Measurements from ENCODE around the gene DLD. TPM values are rescaled to one million over a fixed set of nuclear protein-coding genes. Genes with fewer than 3 reads are reported as not detected.

Gene DLD
- total and polyA plus RNA-seq, 9 of the 15 experiments (the other 6 are each of a cell fraction or from before 2014, with no cell fraction given) = 130 to 639 (median 247) TPM

DNA sequence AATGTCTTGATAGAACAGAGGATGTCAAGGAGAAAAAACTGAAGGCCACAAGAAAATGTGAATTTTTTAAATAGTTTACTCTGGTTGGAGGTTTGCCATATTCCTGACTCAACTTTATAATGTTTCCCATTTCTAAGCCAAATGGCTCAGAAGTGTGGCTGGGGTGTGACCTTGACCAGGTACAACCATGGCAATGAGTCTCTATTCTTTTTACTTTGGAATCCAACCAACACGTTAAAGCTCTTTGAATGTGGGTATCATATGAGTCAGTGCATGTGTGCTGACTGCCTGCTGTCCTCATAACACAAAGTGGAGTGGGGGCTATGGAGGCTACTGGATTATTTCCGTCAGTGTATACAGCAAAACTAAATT lies 33.5 kb upstream of the DLD start:
- intact Hi-C loops (cut with micrococcal nuclease) = no loop called here
- no peak for ATAC-seq
- Histone ChIP-seq H3K4me2 (ENCODE audit: insufficient read depth, low read length) (no peak overlapping the region), H3K9me1 (ENCODE audit: control insufficient read depth, insufficient read depth, low read length) (no peaks in the 10 kb centered on the region), H3K9me3 (replicated peaks; ENCODE audit: control insufficient read depth, insufficient read depth, low read depth, low read length) (no peaks in the 10 kb centered on the region), H3K4me1 (replicated peaks in 1 of 2; ENCODE audit: control insufficient read depth in 2 of 2, insufficient read depth in 2 of 2, low read length in 2 of 2) (no peaks in the 10 kb centered on the region; a peak in 2 of 5 replicates), H3K36me3 (ENCODE audit: control insufficient read depth, insufficient read depth, low read length) (no peaks in the 10 kb centered on the region), H2AFZ (ENCODE audit: low read depth, low read length) (no peak overlapping the region), H4K20me1 (replicated peaks; ENCODE audit: control insufficient read depth, insufficient read depth, low read length) (no peaks in the 10 kb centered on the region), H3K9ac (ENCODE audit: insufficient read depth in 1 of 2, low read depth in 2 of 2, low read length in 2 of 2) (no peak overlapping the region), H3K27ac (ENCODE audit: extremely low read depth, low read depth, low read length) (no peak overlapping the region), H3K4me3 (no peak overlapping the region), H3K27me3 (ENCODE audit: control insufficient read depth in 2 of 2, insufficient read depth in 2 of 2, low read length in 2 of 2) (peaks cover 13 to 26% of the 10 kb centered on the region in 2 experiments), H3K79me2 (ENCODE audit: control insufficient read depth, insufficient read depth, low read length) (no peaks in the 10 kb centered on the region)
- no peak for DNase-seq (ENCODE audit: extremely low read depth in 1 of 4, low spot score in 3 of 4)
- BruUV-seq (replicated peaks) = no TSS peak
- CTCF ChIA-PET (ENCODE audit: low intra/inter-chr PET ratio) = no interaction called here
- in situ Hi-C loops (cut with MboI) = no loop called here
- FAIRE-seq = no peak
- WGBS (ENCODE audit: insufficient coverage, low coverage, missing lambda C conversion rate) = 30% methylated on average over 2 of the region's 2 CpGs
- POLR2A ChIA-PET = interaction anchor here (0.9 to 2.0 kb wide), 2 partner anchors 11 to 35 kb away, joined by 3 to 6 read pairs; no protein-coding TSS in a partner anchor
- TF ChIP-seq RBM34 (IDR thresholded peaks at IDR 0.05; ENCODE audit: borderline replicate concordance, insufficient read depth, low read length) (no peak), SAFB2 (IDR thresholded peaks at IDR 0.05; ENCODE audit: borderline replicate concordance, low read depth, low read length, severe bottlenecking) (no peak), HDAC1 (IDR thresholded peaks at IDR 0.05) (no peak), SREBF2 (CRISPR knock-in tag; IDR thresholded peaks at IDR 0.05) (no peak), CEBPB (tag; IDR thresholded peaks at IDR 0.05) (no peak), EWSR1 (IDR thresholded peaks at IDR 0.05; ENCODE audit: borderline replicate concordance, low read depth, partially characterized antibody) (no peak), CHCHD3 (CRISPR knock-in tag; IDR thresholded peaks at IDR 0.05) (no peak), KLF1 (tag; IDR thresholded peaks at IDR 0.05) (no peak), YBX1 (IDR thresholded peaks at IDR 0.05) (no peak), ARID1B (IDR thresholded peaks at IDR 0.05) (no peak), MYC (IDR thresholded peaks at IDR 0.05; ENCODE audit: low read depth, low read length) (no peak), MYC (CRISPR knock-in tag; IDR thresholded peaks at IDR 0.05; ENCODE audit: borderline replicate concordance, low read depth) (no peak), ERF (CRISPR knock-in tag; IDR thresholded peaks at IDR 0.05) (no peak), ILK (tag; IDR thresholded peaks at IDR 0.05; ENCODE audit: borderline replicate concordance, low read depth) (no peak)
- TF ChIP-seq, protein P1, sequence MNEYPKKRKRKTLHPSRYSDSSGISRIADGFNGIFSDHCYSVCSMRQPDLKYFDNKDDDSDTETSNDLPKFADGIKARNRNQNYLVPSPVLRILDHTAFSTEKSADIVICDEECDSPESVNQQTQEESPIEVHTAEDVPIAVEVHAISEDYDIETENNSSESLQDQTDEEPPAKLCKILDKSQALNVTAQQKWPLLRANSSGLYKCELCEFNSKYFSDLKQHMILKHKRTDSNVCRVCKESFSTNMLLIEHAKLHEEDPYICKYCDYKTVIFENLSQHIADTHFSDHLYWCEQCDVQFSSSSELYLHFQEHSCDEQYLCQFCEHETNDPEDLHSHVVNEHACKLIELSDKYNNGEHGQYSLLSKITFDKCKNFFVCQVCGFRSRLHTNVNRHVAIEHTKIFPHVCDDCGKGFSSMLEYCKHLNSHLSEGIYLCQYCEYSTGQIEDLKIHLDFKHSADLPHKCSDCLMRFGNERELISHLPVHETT (CRISPR knock-in tag; conservative IDR thresholded peaks at IDR 0.05 in 1 of 2, IDR thresholded peaks at IDR 0.05 in 1 of 2) = no peak
- TF ChIP-seq, protein P2, sequence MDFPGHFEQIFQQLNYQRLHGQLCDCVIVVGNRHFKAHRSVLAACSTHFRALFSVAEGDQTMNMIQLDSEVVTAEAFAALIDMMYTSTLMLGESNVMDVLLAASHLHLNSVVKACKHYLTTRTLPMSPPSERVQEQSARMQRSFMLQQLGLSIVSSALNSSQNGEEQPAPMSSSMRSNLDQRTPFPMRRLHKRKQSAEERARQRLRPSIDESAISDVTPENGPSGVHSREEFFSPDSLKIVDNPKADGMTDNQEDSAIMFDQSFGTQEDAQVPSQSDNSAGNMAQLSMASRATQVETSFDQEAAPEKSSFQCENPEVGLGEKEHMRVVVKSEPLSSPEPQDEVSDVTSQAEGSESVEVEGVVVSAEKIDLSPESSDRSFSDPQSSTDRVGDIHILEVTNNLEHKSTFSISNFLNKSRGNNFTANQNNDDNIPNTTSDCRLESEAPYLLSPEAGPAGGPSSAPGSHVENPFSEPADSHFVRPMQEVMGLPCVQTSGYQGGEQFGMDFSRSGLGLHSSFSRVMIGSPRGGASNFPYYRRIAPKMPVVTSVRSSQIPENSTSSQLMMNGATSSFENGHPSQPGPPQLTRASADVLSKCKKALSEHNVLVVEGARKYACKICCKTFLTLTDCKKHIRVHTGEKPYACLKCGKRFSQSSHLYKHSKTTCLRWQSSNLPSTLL (IDR thresholded peaks at IDR 0.05) = no peak
- TF ChIP-seq, protein P3, sequence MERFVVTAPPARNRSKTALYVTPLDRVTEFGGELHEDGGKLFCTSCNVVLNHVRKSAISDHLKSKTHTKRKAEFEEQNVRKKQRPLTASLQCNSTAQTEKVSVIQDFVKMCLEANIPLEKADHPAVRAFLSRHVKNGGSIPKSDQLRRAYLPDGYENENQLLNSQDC (CRISPR knock-in tag; IDR thresholded peaks at IDR 0.05) = no peak
- TF ChIP-seq, protein P4, sequence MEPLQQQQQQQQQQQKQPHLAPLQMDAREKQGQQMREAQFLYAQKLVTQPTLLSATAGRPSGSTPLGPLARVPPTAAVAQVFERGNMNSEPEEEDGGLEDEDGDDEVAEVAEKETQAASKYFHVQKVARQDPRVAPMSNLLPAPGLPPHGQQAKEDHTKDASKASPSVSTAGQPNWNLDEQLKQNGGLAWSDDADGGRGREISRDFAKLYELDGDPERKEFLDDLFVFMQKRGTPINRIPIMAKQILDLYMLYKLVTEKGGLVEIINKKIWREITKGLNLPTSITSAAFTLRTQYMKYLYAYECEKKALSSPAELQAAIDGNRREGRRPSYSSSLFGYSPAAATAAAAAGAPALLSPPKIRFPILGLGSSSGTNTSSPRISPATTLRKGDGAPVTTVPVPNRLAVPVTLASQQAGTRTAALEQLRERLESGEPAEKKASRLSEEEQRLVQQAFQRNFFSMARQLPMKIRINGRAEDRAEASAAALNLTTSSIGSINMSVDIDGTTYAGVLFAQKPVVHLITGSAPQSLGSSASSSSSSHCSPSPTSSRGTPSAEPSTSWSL (CRISPR knock-in tag; IDR thresholded peaks at IDR 0.05; ENCODE audit: borderline replicate concordance) = no peak
